Keratinocyte (primary cell): ENCODE measurements around the gene FAM13A.

ENCODE experiments used
- CTCF ChIP-seq, 3 experiments: IDR thresholded peaks in 1 of 3; conservative IDR thresholded peaks in 1 of 3; optimal IDR thresholded peaks in 1 of 3; 2 replicates in 2 of 3; 3 replicates in 1 of 3; pipeline versions ENCODE3 to v1.5.1; 2011; ENCODE audit warnings: low read length in 3 of 3, mild to moderate bottlenecking in 3 of 3, moderate library complexity in 2 of 3, control low read depth in 1 of 3, inconsistent platforms in 1 of 3; ENCODE audit not compliant: insufficient read depth in 2 of 3; ENCODE audit errors: extremely low read depth in 1 of 3
- EZH2 ChIP-seq: IDR thresholded peaks from one replicate; pipeline ENCODE4 v1.6.1; 2012; ENCODE audit warnings: inconsistent platforms, mild to moderate bottlenecking, low read length, moderate library complexity

DNA sequence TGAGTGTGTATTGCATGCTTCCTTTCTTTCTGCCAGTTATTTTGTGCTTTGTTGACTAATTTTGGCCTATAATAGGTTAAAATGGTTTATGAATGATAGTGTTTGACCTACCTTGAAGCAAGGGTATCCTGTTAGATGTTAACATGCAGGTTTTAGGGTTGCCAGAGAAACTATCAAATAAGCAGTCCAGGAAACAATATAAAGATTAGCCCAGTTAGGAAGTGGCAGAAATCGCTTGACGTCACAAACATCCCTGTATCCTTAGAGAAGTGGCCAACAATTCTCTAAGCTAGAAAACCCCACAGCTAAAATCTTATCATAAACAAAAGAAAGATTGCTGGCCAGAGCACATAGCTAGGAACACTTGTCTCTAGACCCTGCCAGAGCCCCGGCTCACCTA is 363.2 kb downstream of the FAM13A start:
- TF ChIP-seq CTCF (optimal IDR thresholded peaks at IDR 0.05 in 1 of 3, IDR thresholded peaks at IDR 0.05 in 1 of 3, conservative IDR thresholded peaks at IDR 0.05 in 1 of 3; ENCODE audit: extremely low read depth in 1 of 3, insufficient read depth in 2 of 3, low read length in 3 of 3) (no peak), EZH2 (no peak)
